CD4-positive, alpha-beta T cell treated with Interleukin-6 at 100 ng/mL for 8 hours (primary cell): Measurements from ENCODE around the gene IGFBP2.

Experiments used
- DNase-seq: peaks from one replicate; pipeline ENCODE4 v3.0.0-alpha.2; 2020; ENCODE audit warnings: mixed read lengths, low spot score

Gene IGFBP2

DNA sequence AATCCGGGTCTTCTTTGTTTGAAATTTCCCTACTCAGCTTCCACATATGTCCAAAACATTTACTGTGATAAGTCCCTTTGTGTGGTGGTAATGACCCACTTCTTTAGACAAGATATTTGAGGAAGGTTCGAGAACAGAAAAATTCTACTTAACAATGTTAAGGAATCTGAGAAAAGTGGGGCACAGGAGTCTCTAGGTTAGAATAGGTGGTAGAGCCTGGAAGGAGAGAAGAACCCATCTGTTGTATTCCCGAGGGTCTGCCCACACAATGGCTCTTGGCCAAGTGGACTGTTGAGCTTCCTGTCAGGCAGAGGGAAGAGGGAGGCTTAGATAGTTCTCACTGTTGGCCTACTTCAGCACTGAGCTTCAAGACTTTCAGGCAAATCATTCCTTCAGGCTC, 4.3 kb downstream of the IGFBP2 start:
- DNase-seq = no peak

DNA sequence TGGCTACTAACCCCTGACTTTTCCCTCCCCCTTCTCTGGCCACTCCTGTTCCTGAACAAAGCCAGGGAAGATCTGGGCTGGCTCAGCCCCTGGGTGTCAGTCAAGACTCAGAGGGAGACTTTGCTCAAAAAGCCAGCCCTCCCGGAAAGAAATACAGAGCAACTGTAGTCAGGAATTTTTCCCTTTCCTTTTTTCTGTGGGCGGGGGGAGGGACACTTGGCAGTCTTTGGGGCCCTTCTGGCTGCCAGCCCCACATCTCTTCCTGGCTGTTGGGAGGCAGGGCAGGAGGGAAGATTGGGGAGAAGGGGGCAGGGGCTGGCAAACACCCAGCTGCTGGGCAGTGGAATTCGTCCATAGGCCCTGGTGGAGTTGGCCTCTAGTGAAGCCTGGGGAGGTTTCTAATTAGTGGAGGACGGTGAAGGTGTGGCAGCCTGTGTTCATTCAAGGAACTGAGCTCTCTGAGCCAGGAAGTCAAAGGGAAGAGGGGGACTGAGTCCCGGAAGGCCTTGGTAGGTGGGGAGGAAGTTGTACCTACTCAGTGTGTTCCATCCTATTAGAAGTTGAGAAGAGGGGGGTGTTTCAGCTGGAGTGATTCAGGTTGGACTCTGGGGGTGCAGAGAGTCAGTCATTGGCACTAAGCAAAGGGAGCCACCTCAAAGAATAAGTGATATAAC, 10.9 kb downstream of the IGFBP2 start:
- no peak for DNase-seq

DNA sequence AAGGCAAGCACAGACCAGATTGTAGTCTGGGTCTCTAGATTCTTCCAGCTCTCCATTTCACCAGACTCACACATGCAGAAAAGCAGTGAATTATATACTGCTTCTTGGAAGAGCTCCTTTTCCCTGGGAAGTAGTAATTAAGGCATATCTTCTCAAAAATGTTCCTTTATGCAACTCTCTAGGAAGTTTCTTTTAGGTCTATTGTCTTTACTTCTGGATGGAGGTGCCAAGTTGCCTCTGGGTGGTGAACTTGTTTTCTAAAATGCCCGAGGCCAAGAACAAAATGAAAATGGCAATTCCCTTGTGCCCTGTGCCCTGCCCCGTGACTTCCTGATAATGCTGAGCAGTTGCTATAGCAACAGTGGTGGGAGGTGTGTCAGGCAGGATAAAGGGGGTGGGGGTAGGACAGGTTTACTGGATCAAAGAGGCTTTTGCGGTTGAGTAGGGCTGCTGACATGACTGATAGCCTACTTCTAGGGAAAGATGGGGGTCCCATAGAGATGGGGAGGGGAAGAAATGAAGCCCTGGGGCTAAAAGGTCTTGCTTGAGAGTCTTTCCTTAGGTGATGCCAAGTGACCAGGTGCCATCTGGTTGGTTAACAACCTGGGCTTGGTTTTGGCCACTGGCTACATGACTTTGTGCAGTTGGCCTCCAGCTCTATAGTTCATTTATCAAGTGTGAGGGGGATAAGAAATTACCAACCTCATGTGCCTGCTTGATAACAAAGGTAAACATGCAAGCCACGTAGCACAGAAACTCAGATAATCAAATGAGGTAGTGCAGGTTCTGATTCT, 11.8 kb downstream of the IGFBP2 start:
- DNase-seq = no peak

DNA sequence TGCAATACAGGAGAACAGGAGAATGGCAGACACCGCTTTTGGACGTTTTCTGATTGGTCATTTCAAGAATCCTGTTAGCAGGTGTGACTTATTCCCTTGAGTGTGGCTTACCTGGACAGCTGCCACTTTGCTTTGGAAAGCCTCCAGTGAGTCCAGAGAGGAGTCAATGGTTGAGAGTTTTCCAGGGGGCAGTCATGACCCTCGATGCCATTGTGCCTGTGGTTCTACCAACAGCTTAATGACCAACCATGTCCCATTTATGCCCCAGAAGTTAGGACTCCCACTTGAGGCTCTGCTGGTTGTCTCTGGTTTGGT, 12.4 kb downstream of the IGFBP2 start:
- no peak for DNase-seq

DNA sequence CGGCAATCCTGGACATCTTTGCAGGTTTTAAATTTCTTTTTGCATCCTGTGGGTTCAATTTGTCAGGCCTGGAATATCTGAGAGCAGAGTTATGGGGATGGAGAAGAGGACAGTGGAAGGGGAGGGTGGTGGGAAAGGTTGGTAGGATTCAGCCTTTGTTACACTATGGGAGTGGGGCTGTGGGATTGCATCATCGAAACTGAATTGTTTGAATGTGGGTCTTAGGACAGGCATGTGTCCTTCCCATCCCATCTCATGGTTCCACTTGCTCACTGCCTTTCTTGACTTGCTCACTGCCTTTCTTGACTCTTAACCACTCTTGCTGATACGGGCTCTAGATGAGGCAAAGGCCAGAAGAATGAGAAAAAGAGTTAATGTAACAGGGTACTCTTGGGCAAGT, 12.9 kb downstream of the IGFBP2 start:
- no peak for DNase-seq

DNA sequence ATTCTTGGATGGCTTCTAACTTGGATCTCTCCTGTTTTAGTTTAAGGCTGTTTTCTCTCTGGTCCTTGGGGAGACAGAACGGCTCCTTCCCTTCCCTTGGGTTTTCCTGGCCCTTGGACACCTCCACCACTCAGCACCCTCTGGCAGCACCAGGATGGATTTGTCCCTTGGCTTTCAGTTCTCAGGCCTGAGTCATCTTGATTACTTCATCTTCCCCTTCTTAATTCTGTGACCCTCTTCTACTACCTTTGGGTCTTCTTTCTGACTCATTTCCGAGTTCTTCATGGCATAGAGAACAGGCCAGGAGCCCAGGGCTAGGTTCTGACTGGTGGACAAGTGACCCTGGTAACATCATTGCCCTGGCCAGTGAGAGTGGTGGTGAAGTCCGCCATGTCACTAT, 14.9 kb downstream of the IGFBP2 start:
- DNase-seq = no peak

DNA sequence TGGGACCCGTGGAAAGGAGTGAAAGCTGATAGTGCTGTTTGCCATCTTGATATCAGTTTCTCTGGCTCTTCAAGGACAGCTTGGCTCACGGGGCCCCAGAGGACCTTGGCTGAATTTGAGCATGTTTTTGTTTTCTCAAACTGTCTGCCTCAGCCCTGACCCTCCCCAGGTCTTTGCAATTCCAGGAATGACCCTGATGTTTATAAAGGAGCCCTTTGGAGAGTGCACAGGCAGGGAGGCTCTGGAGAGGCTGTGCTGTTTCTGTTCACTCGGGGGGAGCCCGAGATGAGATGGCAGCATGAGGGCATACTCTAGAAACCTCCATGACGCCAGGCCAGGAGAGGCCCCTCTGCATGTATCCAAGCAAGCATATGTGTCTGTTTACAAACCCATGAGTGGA, 16.4 kb downstream of the IGFBP2 start:
- DNase-seq = no peak

DNA sequence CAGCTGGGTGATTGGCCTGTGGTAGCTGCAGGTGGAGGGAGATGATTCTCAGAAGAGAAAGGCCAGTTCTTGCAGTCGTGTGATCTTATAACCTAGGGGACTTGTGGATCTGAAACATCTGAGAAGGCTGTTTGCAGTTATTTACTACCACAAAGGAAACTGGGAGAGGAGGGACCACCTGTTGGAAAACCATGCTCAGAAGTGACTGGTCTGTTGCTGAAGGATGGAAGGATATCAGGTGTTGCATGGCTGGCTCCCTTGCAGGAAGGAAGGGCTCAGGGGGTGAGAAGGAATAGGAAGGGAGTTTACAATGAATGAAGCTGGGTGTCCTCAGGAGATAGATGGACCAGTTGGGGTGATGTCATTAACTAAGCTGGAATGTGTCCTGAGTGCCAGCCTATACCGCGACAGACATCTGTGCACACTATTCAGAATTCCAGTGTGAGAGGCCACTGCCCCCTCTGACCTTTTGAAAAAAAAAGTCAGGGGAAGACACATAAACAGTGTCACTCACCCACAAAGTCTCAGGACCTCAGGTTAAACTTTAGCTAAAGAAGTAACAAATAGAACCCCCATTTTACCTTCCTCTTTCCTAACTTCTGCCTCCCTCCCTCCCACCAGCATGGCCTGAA, 17.5 kb downstream of the IGFBP2 start:
- DNase-seq = no peak

DNA sequence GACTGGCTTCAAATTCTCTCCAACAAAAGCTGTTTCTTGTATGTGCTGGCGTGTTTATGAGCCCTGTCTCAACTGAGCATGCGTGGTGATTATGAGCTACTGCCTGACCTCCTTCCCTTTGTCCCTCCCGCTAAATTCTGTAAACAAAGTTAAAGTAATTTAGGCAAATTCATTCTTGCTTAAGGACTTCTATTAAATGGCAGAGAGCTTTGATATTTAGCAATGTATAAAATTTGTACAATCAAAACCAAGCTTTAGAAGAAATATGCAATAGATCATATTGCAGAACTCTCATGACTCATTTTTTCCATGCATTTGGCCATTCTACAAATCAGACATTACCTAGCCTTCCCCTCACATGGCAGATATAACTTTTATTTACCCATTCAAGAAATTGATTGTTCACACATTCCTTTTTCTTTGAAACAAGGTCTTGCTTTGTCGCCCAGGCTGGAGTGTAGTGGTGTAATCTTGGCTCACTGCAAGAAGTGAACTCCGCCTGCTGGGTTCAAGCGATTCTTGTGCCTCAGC, 18.2 kb downstream of the IGFBP2 start:
- no peak for DNase-seq

DNA sequence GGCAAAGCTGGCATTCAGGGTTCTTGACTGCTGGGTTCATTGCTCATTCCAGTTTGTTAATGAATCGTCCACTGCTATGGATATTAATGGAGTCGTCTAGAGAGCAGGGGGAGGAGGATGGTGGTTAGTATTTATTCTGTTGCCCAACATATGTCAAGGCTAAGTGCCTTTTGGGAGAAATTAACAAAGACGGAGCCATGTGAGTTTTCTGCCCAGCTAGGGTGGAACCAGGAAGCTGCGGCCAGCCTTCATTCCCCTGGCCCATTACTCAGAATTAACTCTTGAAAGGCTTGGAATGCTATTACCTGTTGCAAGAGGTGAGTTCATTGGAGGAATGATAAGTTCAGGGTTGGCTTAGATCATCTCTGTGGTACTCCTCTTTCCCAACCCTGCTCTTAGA, 19.3 kb downstream of the IGFBP2 start:
- no peak for DNase-seq

DNA sequence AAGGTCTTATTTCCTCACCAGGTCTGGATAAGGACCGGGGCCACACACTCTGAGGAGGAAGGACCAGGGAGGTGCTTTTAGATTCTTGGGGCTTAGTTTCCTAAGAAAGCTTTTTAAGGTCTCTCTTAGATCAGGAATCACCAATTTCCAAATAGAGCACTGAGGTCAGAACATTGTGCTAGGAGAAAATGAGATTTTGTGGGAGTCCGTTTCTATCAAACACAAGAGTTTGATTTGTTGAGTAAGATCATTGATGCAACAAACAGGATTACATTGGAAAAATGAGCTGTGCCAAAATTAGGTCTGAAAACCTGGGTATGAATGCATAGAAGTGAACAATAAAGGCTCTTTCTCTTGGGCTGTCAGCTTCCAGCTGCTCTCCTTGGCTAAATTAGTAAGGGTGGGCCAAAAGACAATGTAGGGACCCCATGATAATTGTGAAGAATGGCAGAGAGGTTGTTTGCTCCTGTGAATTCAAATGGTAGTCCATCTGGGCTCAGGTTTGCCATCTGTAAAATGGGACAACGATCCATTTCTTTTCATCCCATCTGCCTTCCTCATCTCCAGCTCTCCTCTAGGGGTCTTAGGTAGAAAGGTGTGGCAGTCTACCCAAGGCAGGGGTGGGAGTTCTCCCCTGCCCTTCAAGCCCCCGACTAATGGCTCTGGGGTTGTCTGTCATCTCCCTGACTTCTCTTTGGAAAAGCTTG, 20.0 kb downstream of the IGFBP2 start:
- no peak for DNase-seq

DNA sequence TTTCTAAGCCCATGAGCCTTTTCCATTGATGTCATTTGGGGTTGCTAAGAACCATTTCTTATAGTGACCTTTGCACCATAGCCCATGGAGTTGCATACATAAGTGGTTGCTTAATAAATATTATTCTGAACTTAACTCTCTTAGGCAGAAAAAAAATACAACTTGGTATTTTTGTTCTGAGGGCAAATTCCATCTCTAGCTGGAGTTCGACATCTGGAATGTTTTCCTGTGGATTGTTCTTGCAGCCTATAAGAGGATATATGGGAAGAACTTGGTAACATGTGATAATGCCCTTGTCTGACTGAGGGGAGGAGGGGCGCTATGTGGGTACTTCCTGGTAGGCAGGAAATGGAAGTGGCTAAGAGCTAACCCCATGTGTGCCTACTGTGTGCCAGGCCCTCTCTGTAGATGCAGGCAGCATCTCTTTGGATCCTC, 20.7 kb downstream of the IGFBP2 start:
- no peak for DNase-seq

DNA sequence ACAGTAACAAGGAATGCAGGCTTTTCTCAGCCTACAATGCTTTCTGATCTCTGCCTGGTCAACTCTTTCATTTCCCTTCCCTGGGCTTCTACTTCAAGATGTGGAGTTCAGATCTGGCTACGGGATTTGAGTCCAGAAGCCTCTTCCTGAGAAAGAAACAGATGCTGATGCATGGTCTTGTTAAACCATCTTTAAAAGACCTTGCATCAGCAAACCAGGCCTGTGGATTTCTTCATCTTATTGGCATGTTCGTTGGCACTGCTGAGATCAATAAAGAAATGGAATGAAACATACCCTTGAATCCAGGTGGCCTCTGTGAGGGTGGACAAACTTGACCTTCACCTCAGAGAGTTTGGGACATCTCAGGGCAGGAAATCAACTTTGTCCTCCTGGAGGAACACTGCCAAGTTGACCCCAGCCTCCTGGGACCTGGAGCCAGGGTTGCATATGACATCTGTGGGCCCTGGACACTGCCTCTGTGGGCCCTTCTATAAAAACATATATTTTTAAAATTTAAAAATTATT, 21.4 kb downstream of the IGFBP2 start:
- no peak for DNase-seq

DNA sequence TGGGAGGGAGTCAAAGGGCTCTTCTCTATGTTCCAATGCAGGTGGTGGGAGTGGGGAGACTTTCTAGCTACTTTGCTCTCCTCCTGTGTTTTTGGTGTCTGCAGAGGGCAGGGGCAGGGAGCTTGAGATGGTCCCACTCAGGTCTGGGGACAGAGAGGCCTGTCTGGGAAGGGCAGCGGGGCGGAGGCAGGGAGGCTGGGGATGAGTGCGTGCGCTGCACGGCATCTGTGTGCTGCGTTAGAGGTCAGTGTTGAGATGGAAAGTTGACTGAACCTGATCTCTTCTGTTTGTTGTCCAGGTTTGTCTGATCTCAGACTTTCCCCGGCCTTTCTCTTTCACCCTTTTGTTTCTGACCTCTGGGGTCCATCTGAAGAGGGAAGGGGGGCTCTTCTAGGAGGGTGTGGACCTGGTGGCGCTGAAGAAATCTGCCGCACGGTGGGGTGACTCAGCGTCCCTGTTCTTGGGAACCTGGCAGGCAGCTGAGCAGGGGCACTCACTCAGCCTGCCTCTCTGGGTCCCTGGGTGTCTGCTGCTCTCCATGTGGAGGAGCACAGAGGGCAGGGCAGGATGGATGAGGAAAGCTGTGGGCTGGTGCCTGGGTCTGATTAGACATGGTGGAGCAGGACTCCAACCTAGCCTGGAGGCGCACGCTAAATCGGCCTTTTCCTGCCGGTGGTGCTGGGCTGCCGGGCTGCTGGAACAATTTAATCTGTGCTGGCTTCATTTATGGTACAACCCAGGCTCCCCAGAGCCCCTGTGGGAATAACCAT, 24.1 kb downstream of the IGFBP2 start:
- DNase-seq = no peak

DNA sequence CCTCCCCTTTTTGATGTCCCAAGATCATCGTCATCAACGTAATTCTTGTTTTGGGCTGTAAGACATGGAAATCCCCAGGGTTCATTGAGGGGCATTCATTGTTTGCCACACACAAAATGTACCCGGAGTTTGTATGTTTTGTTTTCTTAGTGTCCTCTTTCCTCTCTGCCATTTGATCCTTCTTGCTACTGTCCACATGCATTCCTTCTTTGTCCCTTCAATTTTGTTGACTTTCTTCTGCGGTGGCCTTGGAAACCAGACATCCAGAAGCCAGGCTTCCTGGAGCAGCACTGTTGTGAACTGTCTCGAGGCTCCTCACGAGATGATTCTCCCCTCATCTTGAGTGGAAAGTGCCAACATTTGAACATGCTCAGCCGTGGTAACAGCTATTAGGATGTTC, 24.8 kb downstream of the IGFBP2 start:
- no peak for DNase-seq

DNA sequence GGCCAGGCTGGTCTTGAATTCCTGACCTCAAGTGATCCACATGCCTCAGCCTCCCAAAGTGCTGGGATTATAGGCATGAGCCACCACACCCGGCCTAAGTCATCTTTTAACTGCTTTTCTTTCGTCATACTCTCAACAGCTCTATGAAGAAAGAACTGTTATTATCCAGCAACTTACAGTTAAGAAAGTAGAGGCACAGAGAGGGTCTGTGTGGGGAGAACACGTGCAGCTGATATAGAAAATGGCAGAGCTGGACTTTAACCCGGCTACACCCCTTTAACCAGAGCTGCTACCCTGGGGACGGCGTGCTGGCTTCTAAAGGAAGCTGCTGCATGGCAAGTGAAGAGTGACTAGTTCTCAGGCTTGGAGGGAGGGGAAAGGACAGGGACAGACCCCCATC, 25.5 kb downstream of the IGFBP2 start:
- no peak for DNase-seq

DNA sequence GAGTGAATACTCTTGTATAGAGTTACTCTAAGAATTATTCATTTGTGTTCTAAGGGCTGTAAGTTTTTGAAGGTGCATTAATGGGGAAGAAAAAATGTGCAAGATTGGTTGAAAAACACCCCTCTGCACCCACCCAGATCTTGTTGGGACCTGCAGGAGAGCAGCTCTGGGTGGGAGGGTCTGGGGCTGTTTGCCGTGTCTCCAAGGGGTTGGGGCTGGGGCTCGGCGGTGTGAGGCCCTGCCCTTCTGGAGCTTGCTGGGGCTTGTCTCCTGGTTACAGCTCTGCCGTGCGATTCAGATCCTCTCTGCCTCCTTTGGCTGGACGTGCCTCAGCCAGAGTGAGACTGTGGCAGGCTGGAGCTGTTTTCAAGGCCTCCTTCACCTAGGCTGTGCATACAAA, 26.1 kb downstream of the IGFBP2 start:
- DNase-seq = no peak

DNA sequence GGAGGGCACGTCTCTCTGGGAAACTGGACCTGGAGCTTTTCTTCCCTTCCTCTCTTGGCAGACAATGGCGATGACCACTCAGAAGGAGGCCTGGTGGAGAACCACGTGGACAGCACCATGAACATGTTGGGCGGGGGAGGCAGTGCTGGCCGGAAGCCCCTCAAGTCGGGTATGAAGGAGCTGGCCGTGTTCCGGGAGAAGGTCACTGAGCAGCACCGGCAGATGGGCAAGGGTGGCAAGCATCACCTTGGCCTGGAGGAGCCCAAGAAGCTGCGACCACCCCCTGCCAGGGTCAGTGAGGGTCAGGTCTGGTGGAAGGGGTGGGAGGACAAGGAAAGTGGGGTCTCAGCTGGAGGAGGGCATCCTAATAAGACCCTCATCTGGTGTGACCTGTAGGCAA, 27.3 kb downstream of the IGFBP2 start:
- no peak for DNase-seq

DNA sequence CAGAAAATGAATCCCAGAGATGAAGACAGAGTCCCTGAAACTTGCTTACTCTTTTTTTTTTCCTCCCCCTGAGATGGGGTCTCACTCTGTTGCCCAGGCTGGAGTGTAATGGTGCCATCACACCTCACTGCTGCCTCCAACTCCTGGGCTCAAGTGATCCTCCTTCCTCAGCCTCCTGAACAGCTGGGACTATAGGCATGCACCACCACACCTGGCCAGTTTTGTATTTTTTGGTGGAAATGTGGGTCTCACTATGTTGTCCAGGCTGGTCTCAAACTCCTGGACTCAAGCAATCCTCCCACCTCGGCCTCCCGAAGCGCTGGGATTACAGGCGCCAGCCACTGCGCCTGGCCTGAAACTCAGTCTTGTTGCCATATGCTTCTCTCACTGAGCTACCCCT, 27.8 kb downstream of the IGFBP2 start:
- no peak for DNase-seq

DNA sequence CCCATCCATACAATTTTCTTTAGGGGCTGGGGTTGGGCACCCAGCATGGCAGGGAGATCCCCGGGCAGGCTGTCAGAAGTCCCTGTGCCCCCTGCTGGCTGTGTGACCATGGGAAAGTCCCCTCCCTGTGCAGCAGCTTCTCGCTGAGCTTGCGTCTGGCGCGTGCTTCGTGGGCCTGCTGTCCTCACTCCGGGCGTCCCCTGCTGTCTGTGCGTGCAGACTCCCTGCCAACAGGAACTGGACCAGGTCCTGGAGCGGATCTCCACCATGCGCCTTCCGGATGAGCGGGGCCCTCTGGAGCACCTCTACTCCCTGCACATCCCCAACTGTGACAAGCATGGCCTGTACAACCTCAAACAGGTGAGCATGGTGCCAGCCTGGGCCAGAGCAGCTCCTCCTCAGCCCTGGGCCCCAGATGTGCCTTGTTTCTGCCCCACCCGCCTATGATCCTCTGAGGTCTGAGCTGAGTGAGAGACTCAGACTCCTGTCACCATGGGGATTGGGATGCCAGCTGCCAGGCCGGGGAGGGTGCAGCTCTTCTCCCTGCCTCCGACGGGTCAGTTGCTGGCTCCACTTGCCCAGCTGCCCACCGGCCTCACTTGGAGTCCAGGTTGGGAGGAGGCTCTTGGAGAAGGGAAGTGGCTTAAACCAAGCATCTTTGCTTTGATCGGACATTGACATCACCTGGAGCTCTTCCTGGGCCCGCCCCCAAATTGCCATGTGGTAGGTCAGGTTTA, 28.6 kb downstream of the IGFBP2 start:
- DNase-seq = no peak

DNA sequence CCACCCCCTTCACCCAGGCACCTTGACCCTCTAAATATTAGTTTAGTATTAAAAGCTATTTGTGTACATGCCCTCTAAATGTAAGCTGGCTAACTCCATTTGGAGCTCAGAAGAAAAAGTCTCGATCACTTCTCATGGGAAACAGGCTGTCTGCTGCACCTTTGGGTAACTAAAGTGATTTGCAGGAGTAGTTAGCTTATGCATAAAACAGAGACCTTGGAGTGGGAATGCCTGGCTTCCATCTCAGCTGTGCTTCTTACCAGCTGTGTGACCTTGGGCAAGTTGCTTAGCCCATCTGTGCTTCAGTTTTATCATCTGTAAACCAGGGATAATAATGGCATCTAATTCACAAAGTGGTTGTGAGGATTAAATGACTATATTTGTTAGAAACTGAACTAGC, 29.9 kb downstream of the IGFBP2 start:
- DNase-seq = no peak
